ENCODE data around the gene THSD4.

Gene THSD4

GRCh38 chr15:71811036-71811736, 695.9 kb downstream of the THSD4 start:
- H3K27ac ChIP-seq, result no peak overlapping the region

GRCh38 chr15:71811752-71812735, 696.8 kb downstream of the THSD4 start:
- no peak overlapping the region for H3K27ac ChIP-seq
- TF ChIP-seq CTCF (conservative IDR thresholded peaks at IDR 0.05), result no peak

More at GRCh38 chr15:71811036-71811736, 695.9 kb downstream of the THSD4 start:
- no peak for TF ChIP-seq CTCF (conservative IDR thresholded peaks at IDR 0.05)

- no peak for TF ChIP-seq CTCF (conservative IDR thresholded peaks at IDR 0.05)
- no peak overlapping the region for H3K27ac ChIP-seq
Measured at GRCh38 chr15:71812966-71813722, 697.9 kb downstream of the THSD4 start.

GRCh38 chr15:71813723-71814470, 698.6 kb downstream of the THSD4 start:
- H3K27ac ChIP-seq, result no peak overlapping the region
- no peak for TF ChIP-seq CTCF (conservative IDR thresholded peaks at IDR 0.05)

- H3K27ac ChIP-seq, result no peak overlapping the region
- TF ChIP-seq CTCF (conservative IDR thresholded peaks at IDR 0.05), result no peak
Measured at GRCh38 chr15:71815301-71815700, 700.0 kb downstream of the THSD4 start.

- no peak overlapping the region for H3K27ac ChIP-seq
- TF ChIP-seq CTCF (conservative IDR thresholded peaks at IDR 0.05), result no peak
Measured at GRCh38 chr15:71817351-71817750, 702.1 kb downstream of the THSD4 start.

Data from VCaP (cell line).